ENCODE measurements around the gene ZNF525.

GRCh38 chr19:53422551-53422950 is 57.0 kb downstream of the ZNF525 start:
- TF ChIP-seq CTCF (IDR thresholded peaks at IDR 0.05; ENCODE audit: low read length) (no peak), EZH2 (IDR thresholded peaks at IDR 0.05; ENCODE audit: borderline replicate concordance, low read length) (no peak)

All from OCI-LY1 (cell line).